ENCODE results near the gene IL11RA.

The IL11RA gene

DNA sequence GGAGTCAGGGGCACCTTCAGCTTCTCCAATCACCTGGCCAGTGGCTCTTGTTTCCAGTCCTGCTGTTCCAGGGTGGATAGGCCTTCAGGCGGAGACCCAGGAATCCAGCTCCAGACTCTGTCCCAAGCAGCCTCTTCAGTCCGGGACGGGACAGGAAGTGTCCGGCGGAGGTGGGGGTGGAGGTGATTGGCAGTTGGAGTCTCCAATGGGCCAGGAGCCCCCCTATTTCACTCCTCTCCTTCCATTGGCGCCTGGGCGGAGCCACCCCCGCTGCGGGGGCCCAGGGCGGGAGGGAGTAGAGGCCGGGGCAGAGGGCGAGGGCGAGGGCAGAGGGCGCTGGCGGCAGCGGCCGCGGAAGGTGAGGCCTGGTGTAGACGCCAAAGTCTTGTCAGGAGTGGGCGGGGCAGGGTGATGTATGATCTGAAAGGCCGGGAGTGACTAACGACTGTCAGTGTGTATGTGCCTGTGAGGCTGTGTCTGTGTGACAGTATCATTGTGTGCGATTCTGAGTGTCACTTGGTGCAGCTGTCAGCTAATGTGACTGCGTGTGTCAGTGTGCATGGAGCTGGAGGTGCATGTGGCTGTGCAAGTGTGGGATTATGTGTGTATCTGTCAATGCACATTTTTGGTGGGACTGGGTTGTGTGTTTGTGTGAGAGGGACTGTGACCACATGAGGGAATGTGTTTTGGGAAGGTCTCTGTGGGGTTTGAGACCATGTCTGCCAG lies at the start of gene IL11RA:
IL11RA (plus strand) TSS at position 310 of the 726 bp plus-strand sequence. CDS start 3,033 bp downstream, outside the sequence.
- DNase-seq = peak; percentile 71 to 82

DNA sequence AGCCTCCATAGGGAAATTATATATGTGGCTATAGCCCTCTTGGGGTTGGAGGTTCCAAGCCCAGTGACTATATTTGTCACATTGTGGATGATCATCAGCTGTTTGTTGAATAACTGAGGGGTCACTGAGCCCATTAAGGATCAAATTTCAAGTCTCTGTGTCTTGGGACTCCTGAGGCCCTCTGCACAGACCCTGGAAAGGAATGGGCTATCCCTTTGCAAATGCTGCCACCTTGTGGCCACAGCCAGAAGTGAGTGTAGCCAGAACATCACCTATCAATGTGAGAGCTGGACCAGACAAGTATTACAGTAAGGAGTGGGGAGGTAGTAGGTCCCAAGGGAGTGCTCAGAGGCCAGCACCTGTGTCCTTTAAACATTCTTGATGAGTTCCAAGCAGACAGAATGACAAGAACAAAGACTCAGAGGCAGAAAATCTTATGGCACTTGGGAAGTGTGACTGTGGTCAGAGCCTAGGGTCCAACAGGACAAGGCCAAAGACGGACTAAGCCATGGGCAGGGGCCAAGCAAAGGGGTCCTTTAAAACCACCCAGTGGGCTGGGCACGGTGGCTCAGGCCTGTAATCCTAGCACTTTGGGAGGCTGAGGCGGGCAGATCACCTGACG lies 48.3 kb upstream of the IL11RA start:
- DNase-seq = peak; percentile 30 to 80

DNA sequence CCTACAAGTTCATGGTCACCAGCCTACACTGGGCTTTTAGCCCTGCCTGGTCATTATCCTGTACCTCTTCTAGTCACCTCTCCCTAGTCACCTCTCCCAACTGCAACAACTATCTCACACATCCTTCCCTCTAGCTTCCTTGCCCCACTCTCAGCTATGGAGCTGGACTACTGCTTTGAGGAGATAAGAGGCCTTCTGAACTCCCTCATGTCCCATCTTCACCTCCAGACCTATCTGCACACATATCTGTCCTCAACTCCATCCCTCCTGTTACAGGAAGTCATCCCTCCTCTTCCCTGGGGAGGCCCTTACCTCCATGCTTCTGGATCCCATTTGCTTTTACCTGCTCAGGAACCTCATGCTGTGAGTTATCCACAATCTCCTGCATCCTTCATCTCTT lies 45.8 kb upstream of the IL11RA start:
- DNase-seq = no peak

DNA sequence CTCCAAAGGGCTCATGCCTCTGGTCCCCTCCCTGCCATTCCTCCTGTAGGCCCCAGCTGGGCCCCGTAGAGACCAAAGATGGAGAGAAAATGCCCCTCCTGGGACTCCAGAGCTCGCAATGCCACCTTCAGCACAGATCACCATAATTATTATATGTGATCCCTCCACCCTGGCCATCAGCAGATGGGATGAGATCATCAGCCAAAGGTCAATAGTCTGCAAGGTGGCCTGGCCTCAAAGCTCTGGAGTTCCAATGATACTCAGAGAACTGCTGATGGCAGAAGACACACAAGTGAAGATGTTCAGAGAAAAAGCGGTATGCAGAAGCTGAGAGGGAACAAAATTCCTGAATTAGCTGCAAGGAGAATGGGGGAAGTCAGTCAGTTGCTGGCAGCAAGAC lies 45.1 kb upstream of the IL11RA start:
- no peak for DNase-seq

- DNase-seq = no peak
Observed at GRCh38 chr9:34607331-34607730, 44.7 kb upstream of the IL11RA start.

- no peak for DNase-seq
Observed at GRCh38 chr9:34610434-34611206, 41.4 kb upstream of the IL11RA start.

GRCh38 chr9:34611251-34611810 lies 40.7 kb upstream of the IL11RA start:
- DNase-seq = no peak

DNA sequence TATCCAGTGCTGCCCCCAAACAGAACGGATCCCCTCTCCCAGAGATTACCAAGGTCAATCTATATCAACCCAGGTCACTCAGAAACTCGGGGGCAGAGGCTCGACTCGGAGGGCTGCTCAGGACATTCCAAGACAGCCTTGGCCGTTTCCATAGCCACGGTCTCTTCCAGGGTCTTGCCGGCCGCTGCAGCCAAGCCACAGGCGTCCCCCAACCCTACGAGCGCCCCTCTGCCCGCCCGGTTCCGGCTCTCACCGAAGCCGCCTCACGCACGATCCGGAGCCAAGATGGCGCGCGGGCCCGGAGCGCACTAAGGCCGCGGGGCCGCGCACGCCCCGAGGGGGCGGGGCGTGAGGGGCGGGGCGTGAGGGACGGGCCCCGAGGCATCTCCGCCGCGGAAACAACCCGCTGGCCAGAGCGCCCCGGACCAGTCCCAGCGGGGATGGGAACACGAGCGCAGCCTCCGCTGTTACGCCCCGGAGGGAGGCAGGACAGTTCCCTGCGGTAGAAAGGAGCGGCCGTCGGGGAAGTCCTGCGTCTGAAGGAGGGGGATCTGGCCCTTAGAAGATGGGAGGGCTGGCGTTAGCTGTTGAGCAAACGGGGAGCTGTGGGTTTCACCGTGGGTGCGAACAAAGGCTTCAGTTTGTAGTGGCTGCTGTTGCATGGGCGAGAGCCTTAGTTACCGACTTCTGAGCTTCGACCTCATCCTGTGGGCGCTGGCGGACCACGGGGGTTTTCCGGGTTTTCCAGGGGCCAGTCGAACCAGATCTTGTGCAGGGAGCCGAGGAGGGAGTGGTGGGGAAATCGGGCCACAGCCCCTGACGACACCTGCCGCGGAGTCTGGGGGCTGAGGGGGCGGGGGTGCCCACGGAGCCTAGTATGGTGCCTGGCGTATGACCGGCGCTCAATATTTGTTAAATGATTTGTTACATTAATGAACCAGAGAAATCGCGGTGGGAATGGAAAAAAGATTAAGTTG lies 39.9 kb upstream of the IL11RA start, which contains the start of gene RPP25L:
RPP25L (minus strand) TSS at position 287 of the 977 bp plus-strand sequence. CDS start 801 bp downstream, outside the sequence.
- peak; percentile 70 to 80 for DNase-seq

- peak; percentile 67 to 74 for DNase-seq
Observed at GRCh38 chr9:34612788-34613390, 39.1 kb upstream of the IL11RA start.

DNA sequence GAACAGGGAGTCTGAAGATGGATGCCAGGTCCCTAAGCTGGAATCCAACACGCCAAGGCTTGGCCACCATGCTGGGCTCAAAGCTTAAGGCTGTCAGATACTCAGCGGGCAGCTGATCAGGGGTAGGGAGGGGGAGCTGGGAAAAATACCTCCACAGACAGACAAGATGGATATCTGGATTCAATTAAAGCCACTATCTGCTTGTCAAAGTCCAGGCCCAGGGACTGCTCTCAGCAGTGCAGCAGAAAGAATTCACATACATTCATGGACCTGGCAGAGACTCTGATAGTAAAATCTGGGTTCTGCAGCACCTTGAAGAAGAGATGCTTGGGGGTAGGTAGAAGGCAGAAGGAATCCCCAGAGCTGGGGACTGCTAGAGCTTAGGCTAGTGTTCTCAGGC lies 36.9 kb upstream of the IL11RA start:
- DNase-seq = no peak

DNA sequence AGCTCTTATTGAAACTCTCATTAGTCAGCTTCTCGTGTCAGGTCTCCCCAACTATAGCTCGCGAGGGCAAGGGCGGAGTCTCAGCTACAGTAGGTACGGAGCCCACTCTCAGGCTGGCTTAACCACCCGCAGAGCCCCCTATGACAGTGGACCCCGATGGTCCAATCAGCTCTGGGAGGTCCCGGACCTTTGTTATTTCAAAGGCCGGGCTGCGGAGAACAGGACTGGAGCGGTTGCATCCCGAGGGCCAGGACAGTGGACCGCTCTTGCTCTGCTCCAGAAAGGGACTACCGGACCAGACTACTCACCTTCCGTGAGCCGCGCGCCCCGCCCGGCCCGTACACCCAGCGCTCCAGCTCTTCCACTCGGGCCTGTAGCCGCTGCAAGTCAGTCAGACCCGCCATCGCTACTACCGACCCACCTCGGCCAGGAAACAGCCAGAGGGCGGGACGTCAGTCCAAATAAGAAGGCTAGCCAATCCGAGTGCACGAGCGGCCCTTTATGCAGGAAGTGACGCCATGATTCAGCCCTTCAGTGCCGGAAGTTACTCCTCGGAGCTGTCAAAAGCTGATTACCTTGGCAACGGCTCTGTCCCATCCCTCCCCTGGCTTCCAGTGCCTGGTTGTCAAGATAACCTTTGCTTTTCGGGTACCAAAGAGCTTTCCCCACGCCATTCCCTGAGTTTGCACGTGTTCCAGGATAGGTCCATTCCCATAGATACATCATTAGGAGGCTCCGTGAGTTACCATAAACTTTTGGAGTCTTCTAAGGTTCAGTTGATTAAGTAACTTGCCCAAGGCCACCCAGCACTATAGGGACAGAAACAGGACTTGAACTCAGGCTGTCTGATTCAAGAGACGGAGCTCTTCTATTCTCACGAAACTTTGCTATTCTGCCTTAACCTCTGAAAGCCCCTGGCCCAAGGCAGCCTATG lies 31.7 kb upstream of the IL11RA start, which contains the start of gene DCTN3:
DCTN3 (minus strand) TSS at position 435 of the 934 bp plus-strand sequence; CDS start at position 404, 31 bp downstream.
- DNase-seq = peak; percentile 88 to 98

GRCh38 chr9:34623374-34624235 lies 28.4 kb upstream of the IL11RA start:
- no peak for DNase-seq

DNA sequence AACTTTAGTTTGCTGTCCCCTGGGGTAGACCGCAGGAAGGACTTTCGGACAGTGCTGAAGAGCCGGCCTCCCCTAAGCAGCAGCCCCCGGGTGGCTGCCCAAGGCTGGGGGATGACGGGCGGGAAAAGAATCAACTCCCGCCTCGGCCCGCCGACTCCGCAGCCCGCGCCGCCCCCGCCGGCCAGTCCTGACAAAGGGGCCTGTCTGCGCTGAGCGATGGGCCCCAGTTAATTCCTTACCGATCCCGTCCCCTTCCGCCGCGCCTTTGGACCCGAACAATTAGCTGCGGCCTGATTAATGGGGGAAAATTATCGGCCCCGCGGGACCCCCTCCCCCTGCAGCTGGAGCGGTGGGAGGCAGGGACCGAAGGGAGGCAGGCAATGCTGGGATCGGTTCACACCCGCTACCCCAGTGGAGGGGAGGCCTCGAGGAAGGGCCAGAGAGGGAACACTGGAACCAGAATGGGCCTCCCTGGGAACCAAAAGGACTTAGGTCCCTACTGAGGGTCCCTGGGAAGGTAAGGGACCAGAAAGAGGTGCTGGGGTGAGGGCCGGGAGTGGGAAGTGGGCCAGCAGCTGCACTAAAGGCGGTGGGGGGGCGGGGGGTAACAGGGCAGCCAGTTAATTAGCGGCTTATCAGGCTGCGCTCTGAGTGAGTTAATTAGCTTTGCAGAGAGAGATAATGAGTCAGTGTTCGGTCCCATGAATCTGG lies 27.4 kb upstream of the IL11RA start:
- no peak for DNase-seq

GRCh38 chr9:34625186-34625486 lies 26.8 kb upstream of the IL11RA start:
- no peak for DNase-seq

- no peak for DNase-seq
Observed at GRCh38 chr9:34627716-34628655, 24.0 kb upstream of the IL11RA start.

DNA sequence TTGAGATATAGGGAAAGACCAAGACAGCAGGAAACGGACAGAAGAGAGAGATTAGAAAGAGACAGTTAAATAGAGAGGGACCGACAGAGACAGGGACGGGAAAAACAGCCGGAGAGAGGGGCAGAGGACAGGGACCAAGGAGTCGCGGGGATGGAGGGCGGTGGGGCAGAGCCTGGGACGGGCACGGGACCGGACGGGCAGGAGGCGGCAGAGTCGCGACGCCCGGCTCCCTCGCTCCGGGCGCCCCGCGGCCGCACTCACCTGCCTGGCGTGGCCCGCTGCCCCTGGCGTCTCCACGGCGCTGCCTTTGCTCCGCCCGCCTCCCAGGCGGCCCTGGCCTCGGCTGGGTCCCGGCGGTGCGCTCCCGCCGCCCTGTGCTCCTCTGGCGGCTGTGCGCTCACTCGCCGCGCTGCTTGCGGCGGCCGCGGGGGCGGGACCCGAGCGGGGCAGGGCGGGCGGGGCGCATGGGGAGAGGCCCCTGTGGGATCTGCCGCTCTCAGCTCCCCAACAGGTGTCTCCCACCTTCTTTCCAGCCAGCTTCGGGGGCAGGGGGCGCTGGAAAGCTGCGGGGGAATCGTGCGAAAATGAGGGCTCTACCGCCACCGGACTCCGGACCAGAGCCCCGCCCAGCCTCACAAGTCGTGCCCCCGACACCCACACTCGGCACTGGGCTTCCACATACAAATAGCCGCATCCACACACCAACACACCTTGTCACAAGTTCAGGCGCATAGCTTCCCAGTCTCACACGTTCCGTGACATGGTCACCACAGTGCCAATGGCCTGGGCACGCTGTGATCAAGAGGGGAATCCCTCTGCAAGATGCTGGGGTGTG lies 23.1 kb upstream of the IL11RA start, which contains the start of gene ARID3C:
ARID3C (minus strand) TSS at position 411 of the 835 bp plus-strand sequence. CDS start 1,052 bp downstream, outside the sequence.
- no peak for DNase-seq

DNA sequence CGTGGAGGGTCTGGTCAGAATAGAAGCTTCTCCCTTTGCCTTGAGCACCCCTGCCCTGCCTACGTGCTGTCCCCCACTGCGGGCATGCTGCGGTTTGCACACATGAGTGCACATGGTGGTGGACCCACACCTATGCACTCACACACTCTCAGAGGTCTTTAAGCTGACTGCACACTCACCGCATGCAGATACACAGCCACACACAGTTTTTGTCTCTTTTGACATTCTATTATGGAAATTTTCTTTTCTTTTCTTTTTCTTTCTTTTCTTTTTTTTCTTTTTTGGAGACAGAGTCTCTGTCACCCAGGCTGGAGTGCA lies 22.5 kb upstream of the IL11RA start:
- DNase-seq = no peak

Data from hippocampal formation (tissue), 2 donors.